BLaER1 treated with 17β-estradiol and CSF1 and Interleukin-3, amounts not matched to agents 10 nM and 100 nM (cell line): Measurements from ENCODE around the gene OSBPL10.

Source experiments
- H3K27ac ChIP-seq, 11 experiments: shearing (Covaris generic); formaldehyde crosslinking; 2 replicates each; pipeline ENCODE4 v1.8.1; 2022
- H3K27me3 ChIP-seq, 11 experiments: shearing (Covaris generic); formaldehyde crosslinking; 2 replicates each; pipeline ENCODE4 v1.8.1; 2022
- H3K36me3 ChIP-seq, 11 experiments: shearing (Covaris generic); formaldehyde crosslinking; 2 replicates each; pipeline ENCODE4 v1.8.1; 2022
- H3K4me1 ChIP-seq, 10 experiments: shearing (Covaris generic); formaldehyde crosslinking; 2 replicates each; pipeline ENCODE4 v1.8.1; 2022
- H3K4me2 ChIP-seq, 11 experiments: shearing (Covaris generic); formaldehyde crosslinking; 2 replicates each; pipeline ENCODE4 v1.8.1; 2022
- H3K4me3 ChIP-seq, 10 experiments: shearing (Covaris generic); formaldehyde crosslinking; 2 replicates each; pipeline ENCODE4 v1.8.1; 2022
- H3K9ac ChIP-seq, 11 experiments: shearing (Covaris generic); formaldehyde crosslinking; 2 replicates each; pipeline ENCODE4 v1.8.1; 2022
- H3K9me3 ChIP-seq, 11 experiments: shearing (Covaris generic); formaldehyde crosslinking; replicated peaks in 1 of 11; 2 replicates each; pipeline ENCODE4 v1.8.1; 2022
- H4K20me1 ChIP-seq, 11 experiments: shearing (Covaris generic); formaldehyde crosslinking; 2 replicates each; pipeline ENCODE4 v1.8.1; 2022
- Cebpa-rat ChIP-seq, 11 experiments: shearing (Covaris generic); IDR thresholded peaks; 2 replicates each; pipeline ENCODE4 v1.8.1; 2022

OSBPL10 gene

GRCh38 chr3:31645256-31645655 is 335.8 kb downstream of the OSBPL10 start:
- no peaks in the 10 kb centered on the region for H3K4me1 ChIP-seq
- peaks cover 31 to 59% (median 52%) of the 10 kb centered on the region in 11 experiments for H3K36me3 ChIP-seq
- TF ChIP-seq Cebpa-rat (IDR thresholded peaks at IDR 0.05) = no peak
- H3K27ac ChIP-seq = no peak overlapping the region
- H3K4me3 ChIP-seq = no peak overlapping the region
- peaks cover 49 to 69% (median 68%) of the 10 kb centered on the region in 11 experiments for H3K9me3 ChIP-seq
- H3K9ac ChIP-seq = no peak overlapping the region
- no peaks in the 10 kb centered on the region for H4K20me1 ChIP-seq
- no peak overlapping the region for H3K4me2 ChIP-seq
- no peaks in the 10 kb centered on the region for H3K27me3 ChIP-seq

DNA sequence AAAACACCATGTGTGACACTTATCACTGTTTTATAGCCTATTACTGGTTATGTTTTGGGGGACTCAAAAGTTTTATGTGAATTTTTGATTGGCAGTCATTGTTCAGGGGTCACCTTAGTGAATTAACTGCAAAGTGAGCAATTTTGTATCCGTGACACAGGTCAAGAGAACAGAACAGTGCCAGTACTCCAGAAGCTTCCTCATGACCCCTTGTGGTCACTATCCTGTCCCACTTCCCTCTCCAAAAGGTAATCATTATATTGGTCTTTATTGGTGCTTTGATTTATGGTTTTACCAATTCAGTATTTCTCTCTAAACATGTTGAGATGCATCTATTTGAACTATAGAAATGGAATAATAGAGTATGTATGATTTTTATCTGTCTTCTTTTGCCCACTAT is 341.2 kb downstream of the OSBPL10 start:
- no peak overlapping the region for H3K4me3 ChIP-seq
- no peak overlapping the region for H3K4me2 ChIP-seq
- peaks cover 26 to 66% (median 50%) of the 10 kb centered on the region in 11 experiments for H3K36me3 ChIP-seq
- H3K9me3 ChIP-seq = peaks cover 0 to 15% (median 13%) of the 10 kb centered on the region in 11 experiments; a peak in 17 of 22 replicates
- peaks cover 0 to 21% (median 12%) of the 10 kb centered on the region in 10 experiments; a peak in 14 of 20 replicates for H3K4me1 ChIP-seq
- H3K9ac ChIP-seq = no peak overlapping the region
- H3K27me3 ChIP-seq = no peaks in the 10 kb centered on the region
- no peaks in the 10 kb centered on the region for H4K20me1 ChIP-seq
- no peak for TF ChIP-seq Cebpa-rat (IDR thresholded peaks at IDR 0.05)
- H3K27ac ChIP-seq = no peak overlapping the region

DNA sequence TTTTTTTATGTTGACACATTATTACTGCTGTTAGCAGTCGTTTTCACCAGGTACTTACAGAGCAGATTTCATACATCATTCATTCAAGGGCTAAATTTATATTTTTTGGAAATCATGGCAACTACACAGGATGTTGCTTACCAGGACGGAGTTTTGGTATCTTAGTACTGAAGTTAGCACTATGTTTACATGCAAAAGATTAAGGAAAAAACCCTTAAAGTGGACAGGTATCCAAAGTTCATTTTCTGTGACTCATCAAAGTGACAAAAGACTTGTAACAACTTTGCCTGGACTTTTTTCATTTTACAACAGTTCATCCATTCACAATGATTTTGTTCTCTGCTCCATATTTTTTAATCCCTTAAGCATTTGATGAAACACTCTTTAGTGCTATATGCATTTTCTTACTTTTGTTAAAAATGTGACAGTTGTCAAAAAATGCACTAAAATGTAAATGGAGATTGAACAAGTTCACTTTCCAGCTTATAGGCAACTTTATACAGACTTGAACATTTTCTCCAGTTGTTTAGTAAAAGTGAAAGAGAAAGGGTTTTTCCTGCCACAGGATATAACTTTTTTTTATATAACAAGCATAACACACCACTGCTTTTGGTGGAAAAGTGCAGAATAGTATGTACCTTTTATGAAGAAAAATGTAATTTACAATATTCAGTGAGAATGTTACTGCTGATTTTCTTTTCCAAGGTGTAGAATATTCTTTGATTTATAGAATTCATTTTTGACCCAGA is 344.2 kb downstream of the OSBPL10 start:
- Histone ChIP-seq H3K4me2 (peak overlapping the region in 7 of 11 experiments; percentile 4 to 55 (median 14); a peak in 10 of 22 replicates), H4K20me1 (no peaks in the 10 kb centered on the region), H3K4me1 (peaks cover 0 to 21% (median 12%) of the 10 kb centered on the region in 10 experiments; a peak in 14 of 20 replicates), H3K27ac (peak overlapping the region in 2 of 11 experiments; percentile 19 to 35; a peak in 3 of 22 replicates), H3K27me3 (no peaks in the 10 kb centered on the region), H3K9ac (no peak overlapping the region; a peak in 1 of 22 replicates), H3K4me3 (no peak overlapping the region), H3K36me3 (peaks cover 38 to 79% (median 64%) of the 10 kb centered on the region in 11 experiments), H3K9me3 (no peaks in the 10 kb centered on the region)
- no peak for TF ChIP-seq Cebpa-rat (IDR thresholded peaks at IDR 0.05)

- Histone ChIP-seq H3K27me3 (no peaks in the 10 kb centered on the region), H3K27ac (no peak overlapping the region), H3K4me2 (peak overlapping the region in 3 of 11 experiments; percentile 7 to 55 (median 50); a peak in 4 of 22 replicates), H3K36me3 (peaks cover 47 to 87% (median 73%) of the 10 kb centered on the region in 11 experiments), H4K20me1 (no peaks in the 10 kb centered on the region), H3K9ac (no peak overlapping the region), H3K4me1 (peaks cover 0 to 21% (median 12%) of the 10 kb centered on the region in 10 experiments; a peak in 14 of 20 replicates), H3K4me3 (no peak overlapping the region), H3K9me3 (no peaks in the 10 kb centered on the region)
- TF ChIP-seq Cebpa-rat (IDR thresholded peaks at IDR 0.05) = no peak
Measured at GRCh38 chr3:31636049-31636448, 345.0 kb downstream of the OSBPL10 start.

GRCh38 chr3:31635545-31635944 is 345.5 kb downstream of the OSBPL10 start:
- Histone ChIP-seq H3K4me3 (no peak overlapping the region), H3K4me2 (no peak overlapping the region; a peak in 2 of 22 replicates), H3K27me3 (no peaks in the 10 kb centered on the region), H3K9me3 (no peaks in the 10 kb centered on the region), H4K20me1 (no peaks in the 10 kb centered on the region), H3K4me1 (peaks cover 0 to 21% (median 12%) of the 10 kb centered on the region in 10 experiments; a peak in 14 of 20 replicates), H3K36me3 (peaks cover 52 to 92% (median 78%) of the 10 kb centered on the region in 11 experiments), H3K9ac (no peak overlapping the region), H3K27ac (no peak overlapping the region)
- TF ChIP-seq Cebpa-rat (IDR thresholded peaks at IDR 0.05) = no peak

DNA sequence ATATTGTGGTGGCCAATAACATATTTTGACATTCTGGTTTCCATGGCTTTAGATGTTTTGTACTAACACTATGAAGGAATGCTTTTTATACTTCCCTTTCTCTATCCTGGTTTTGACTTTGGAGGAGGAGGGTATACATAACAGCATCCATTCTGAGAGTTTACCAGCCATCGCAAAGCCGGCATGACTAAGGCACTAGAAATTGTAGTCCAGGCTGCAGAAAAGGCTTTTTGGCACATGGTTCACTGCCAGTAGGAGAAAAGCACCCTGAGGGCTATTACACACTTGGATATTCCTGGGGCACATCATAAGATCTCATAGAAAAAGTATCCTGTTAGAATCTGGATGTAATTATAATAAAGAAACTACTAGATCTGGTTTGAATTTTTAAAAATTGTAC is 346.6 kb downstream of the OSBPL10 start:
- Histone ChIP-seq H4K20me1 (peaks cover 0 to 2% (median 0%) of the 10 kb centered on the region in 11 experiments; a peak in 1 of 22 replicates), H3K27ac (no peak overlapping the region), H3K4me2 (no peak overlapping the region), H3K4me1 (peaks cover 2 to 21% (median 12%) of the 10 kb centered on the region in 10 experiments; a peak in 18 of 20 replicates), H3K27me3 (no peaks in the 10 kb centered on the region), H3K9me3 (no peaks in the 10 kb centered on the region), H3K9ac (no peak overlapping the region), H3K36me3 (peaks cover 62 to 99% (median 86%) of the 10 kb centered on the region in 11 experiments), H3K4me3 (no peak overlapping the region)
- TF ChIP-seq Cebpa-rat (IDR thresholded peaks at IDR 0.05) = no peak

DNA sequence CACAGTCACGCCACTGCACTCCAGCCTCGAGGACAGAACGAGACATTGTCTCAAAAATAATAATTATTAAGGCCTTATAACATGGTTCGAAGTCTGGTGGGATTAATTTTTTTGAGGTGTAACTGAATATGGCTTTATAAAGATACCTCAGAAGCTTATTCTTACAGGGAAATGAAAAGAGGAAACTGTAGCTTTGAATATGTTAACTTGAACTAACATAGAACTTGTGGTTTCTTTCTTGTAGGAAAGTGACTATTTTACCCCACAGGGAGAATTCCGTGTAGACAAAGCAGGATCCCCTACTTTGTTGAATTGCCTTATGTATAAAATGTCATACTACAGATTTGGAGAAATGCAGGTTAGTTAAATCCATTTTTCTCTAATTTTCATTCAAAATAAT is 352.0 kb downstream of the OSBPL10 start:
- Histone ChIP-seq H3K9ac (no peak overlapping the region), H3K4me3 (no peak overlapping the region), H3K4me1 (peaks cover 0 to 14% (median 6%) of the 10 kb centered on the region in 10 experiments; a peak in 12 of 20 replicates), H3K36me3 (peaks cover 76 to 97% (median 90%) of the 10 kb centered on the region in 11 experiments), H3K4me2 (peak overlapping the region in 4 of 11 experiments; percentile 2 to 25 (median 16); a peak in 4 of 22 replicates), H4K20me1 (peaks cover 0 to 13% (median 5%) of the 10 kb centered on the region in 11 experiments; a peak in 7 of 22 replicates), H3K9me3 (no peaks in the 10 kb centered on the region), H3K27me3 (no peaks in the 10 kb centered on the region), H3K27ac (no peak overlapping the region)
- no peak for TF ChIP-seq Cebpa-rat (IDR thresholded peaks at IDR 0.05)

GRCh38 chr3:31625358-31625757 is 355.7 kb downstream of the OSBPL10 start:
- Histone ChIP-seq H3K4me3 (no peak overlapping the region), H3K9me3 (no peaks in the 10 kb centered on the region), H3K4me1 (peaks cover 0 to 26% (median 7%) of the 10 kb centered on the region in 10 experiments; a peak in 12 of 20 replicates), H3K27me3 (no peaks in the 10 kb centered on the region), H4K20me1 (peaks cover 0 to 15% (median 5%) of the 10 kb centered on the region in 11 experiments; a peak in 9 of 22 replicates), H3K4me2 (no peak overlapping the region), H3K27ac (no peak overlapping the region), H3K9ac (no peak overlapping the region), H3K36me3 (peaks cover 74 to 97% (median 89%) of the 10 kb centered on the region in 11 experiments)
- TF ChIP-seq Cebpa-rat (IDR thresholded peaks at IDR 0.05) = no peak

DNA sequence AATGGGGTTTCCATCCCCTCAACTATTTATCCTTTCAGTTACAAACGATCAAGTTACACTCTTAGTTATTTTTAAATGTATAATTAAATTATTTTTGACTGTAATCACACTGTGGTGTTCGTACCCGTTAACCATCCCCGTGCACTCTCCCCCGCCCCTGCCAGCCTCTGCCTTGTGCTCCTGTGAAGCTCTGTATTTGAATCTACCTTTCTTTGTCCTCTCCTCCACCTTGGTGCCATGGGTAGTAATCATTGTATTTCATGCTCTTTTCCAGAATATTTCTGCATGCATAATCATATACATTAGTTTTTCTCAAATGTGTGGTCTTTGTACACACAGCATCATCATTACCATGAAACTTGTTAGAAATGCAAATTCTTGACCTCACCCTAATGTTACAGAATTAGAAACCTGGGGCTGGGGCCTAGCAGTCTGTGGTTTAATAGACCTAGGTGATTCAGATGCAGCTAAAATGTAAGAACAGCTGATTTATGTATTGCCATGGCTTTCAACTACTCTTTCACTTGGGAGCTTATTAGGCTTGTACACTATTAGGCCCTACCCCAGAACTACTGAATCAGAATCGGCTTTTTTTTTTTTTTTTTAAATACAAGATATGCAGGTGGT is 356.9 kb downstream of the OSBPL10 start:
- Histone ChIP-seq H3K27ac (no peak overlapping the region), H3K27me3 (no peaks in the 10 kb centered on the region), H3K4me1 (peaks cover 0 to 21% (median 6%) of the 10 kb centered on the region in 10 experiments; a peak in 12 of 20 replicates), H4K20me1 (peaks cover 0 to 15% (median 5%) of the 10 kb centered on the region in 11 experiments; a peak in 9 of 22 replicates), H3K9ac (no peak overlapping the region), H3K4me2 (no peak overlapping the region), H3K9me3 (no peaks in the 10 kb centered on the region), H3K4me3 (no peak overlapping the region), H3K36me3 (peaks cover 76 to 97% (median 89%) of the 10 kb centered on the region in 11 experiments)
- TF ChIP-seq Cebpa-rat (IDR thresholded peaks at IDR 0.05) = no peak
